Right cardiac atrium (tissue), 5 donors: Measurements from ENCODE around the gene TRABD2B. TPM values are rescaled to one million over a fixed set of nuclear protein-coding genes. Genes with fewer than 3 reads are reported as not detected.
A peak's percentile ranks its signal among the peaks of the same experiment; 100 is the strongest.

Experiments used
- ATAC-seq, 2 donors: fragments of 200-7000 bp; cut with Tn5 transposase; one replicate each; pipeline versions ENCODE4 v1.8.0 to v1.9.1; 2020; ENCODE audit warnings: moderate library complexity in 2 of 2, mild to moderate bottlenecking in 1 of 2
- DNase-seq, 3 donors: peaks; one replicate each; pipeline ENCODE4 v3.0.0-alpha.2; 2020
- H3K27ac ChIP-seq: one replicate; pipeline ENCODE4 v1.5.1; 2013; ENCODE audit warnings: mild to moderate bottlenecking, low read length, control low read depth, moderate library complexity
- H3K27me3 ChIP-seq: one replicate; pipeline ENCODE4 v1.6.1; 2013; ENCODE audit not compliant: control insufficient read depth, insufficient read depth
- H3K4me1 ChIP-seq: one replicate; pipeline ENCODE4 v1.6.1; 2013; ENCODE audit warnings: low read length; ENCODE audit not compliant: control insufficient read depth, insufficient read depth
- H3K4me3 ChIP-seq: one replicate; pipeline ENCODE4 v1.5.1; 2013; ENCODE audit warnings: low read length, control low read depth
- H3K9me3 ChIP-seq: one replicate; pipeline ENCODE4 v1.6.1; 2013; ENCODE audit warnings: low read length; ENCODE audit not compliant: control insufficient read depth
- WGBS: extraction: QIAGEN DNeasy Blood & Tissue Kit; methylation state at CpG from one replicate; pipeline ENCODE4 v1.1.7; 2013; 5-methylcytosine and 5-hydroxymethylcytosine counted together
- intact Hi-C, 4 donors: fragments of 100-400 bp; cut with DNase I; formaldehyde crosslinking; loops; one replicate each; pipeline versions ENCODE4 v1.11.0 to v1.14.0; 2022 to 2023
- long read RNA-seq, 4 donors: library from polyadenylated mRNA; unstranded; transcript quantifications; one replicate each; pipeline ENCODE4 v2.0.0, GENCODE V29; 2020 to 2021
- polyA plus RNA-seq: library from polyadenylated mRNA; stranded (reverse); fragments of 200-250 nt; gene quantifications from one replicate; pipeline ENCODE4 v1.2.3, GENCODE V29; 2013
- total RNA-seq, 4 donors: library from RNA; stranded (reverse); fragmentation: NEBNext Ultra II Directional; extraction: Animal tissue kit (Norgen Biotek cat#: 25700); gene quantifications; one replicate each; pipeline ENCODE4 v1.2.1, GENCODE V29; 2021
- donor health status: healthy with polysubstance abuse.
- donor health status: DM: no; HTN: yes; CAD: no.
- donor health status: DM: no; HTN: no; CAD: no.
- donor health status: DM: no; HTN: yes; CAD: no; lungs with severe emphysema.
- donor health status: DM: yes; HTN: yes; CAD: no.

Gene TRABD2B
- 10 to 100 TPM; 13.4 to 23.7 (median 18.1) TPM for total RNA-seq
- polyA plus RNA-seq: 6.7 TPM
- long read RNA-seq, donor 1, full-length matches to known transcripts: 20 of 60 reads
- long read RNA-seq, donor 1, partial matches to known transcripts: 8 of 60 reads
- long read RNA-seq, donor 1, other reads (novel, unspliced or antisense): 32 of 60 reads
- long read RNA-seq, donor 2, full-length matches to known transcripts: 11 of 33 reads
- long read RNA-seq, donor 2, partial matches to known transcripts: 8 of 33 reads
- long read RNA-seq, donor 2, other reads (novel, unspliced or antisense): 14 of 33 reads
- long read RNA-seq, donor 3, full-length matches to known transcripts: 2 of 26 reads
- long read RNA-seq, donor 3, partial matches to known transcripts: 10 of 26 reads
- long read RNA-seq, donor 3, other reads (novel, unspliced or antisense): 14 of 26 reads
- long read RNA-seq, donor 4, full-length matches to known transcripts: 10 of 41 reads
- long read RNA-seq, donor 4, partial matches to known transcripts: 12 of 41 reads
- long read RNA-seq, donor 4, other reads (novel, unspliced or antisense): 19 of 41 reads

GRCh38 chr1:47997289-47998200, at the start of gene TRABD2B:
TSS of gene TRABD2B (minus strand) at chr1:47997385.
- no peaks in the 10 kb centered on the region for H3K27me3 ChIP-seq
- H3K4me3 ChIP-seq: peak within 1 kb of the TSS; percentile 89
- 4% methylated on average over 80 of the region's 86 CpGs for WGBS
- no peaks in the 10 kb centered on the region for H3K4me1 ChIP-seq
- DNase-seq: peak; percentile 86 to 95 (median 94)
- ATAC-seq: peak; percentile 76 to 86
- no peaks in the 10 kb centered on the region for H3K9me3 ChIP-seq
- intact Hi-C loops: loop anchor here (5.0 to 10.0 kb wide), 4 partner anchors 55 to 243 kb away; no protein-coding TSS in a partner anchor
- H3K27ac ChIP-seq: peak within 1 kb of the TSS; percentile 85

GRCh38 chr1:48044311-48044710, 47.1 kb upstream of the TRABD2B start:
- Histone ChIP-seq H3K9me3 (no peaks in the 10 kb centered on the region), H3K4me3 (no peak overlapping the region), H3K4me1 (peaks cover 15% of the 10 kb centered on the region), H3K27ac (no peak overlapping the region), H3K27me3 (no peaks in the 10 kb centered on the region)
- ATAC-seq: no peak
- no peak for DNase-seq
- 88% methylated on average over 2 of the region's 2 CpGs for WGBS
- intact Hi-C loops: no loop called here

- intact Hi-C loops: no loop called here
- Histone ChIP-seq H3K27me3 (no peaks in the 10 kb centered on the region), H3K27ac (no peak overlapping the region), H3K4me1 (peaks cover 17% of the 10 kb centered on the region), H3K4me3 (no peak overlapping the region), H3K9me3 (no peaks in the 10 kb centered on the region)
- ATAC-seq (no peak), DNase-seq (no peak)
- 32% methylated on average over 2 of the region's 2 CpGs for WGBS
Observed at GRCh38 chr1:48043622-48044021, 46.4 kb upstream of the TRABD2B start.

- Histone ChIP-seq H3K27me3 (no peaks in the 10 kb centered on the region), H3K4me3 (no peak overlapping the region), H3K27ac (no peak overlapping the region), H3K4me1 (peaks cover 16% of the 10 kb centered on the region), H3K9me3 (no peaks in the 10 kb centered on the region)
- 51% methylated on average over 6 of the region's 6 CpGs for WGBS
- intact Hi-C loops: no loop called here
- ATAC-seq (no peak), DNase-seq (no peak)
Observed at GRCh38 chr1:48040154-48040553, 43.0 kb upstream of the TRABD2B start.

GRCh38 chr1:48039088-48040054, 42.2 kb upstream of the TRABD2B start:
- Histone ChIP-seq H3K27ac (no peak overlapping the region), H3K4me3 (no peak overlapping the region), H3K27me3 (no peaks in the 10 kb centered on the region), H3K9me3 (no peaks in the 10 kb centered on the region), H3K4me1 (peaks cover 16% of the 10 kb centered on the region)
- DNase-seq: peak in 2 of 3 donors; percentile 14 to 48
- intact Hi-C loops: no loop called here
- ATAC-seq: peak; percentile 51 to 78
- 33% methylated on average over 12 of the region's 12 CpGs for WGBS

- Histone ChIP-seq H3K9me3 (no peaks in the 10 kb centered on the region), H3K4me3 (no peak overlapping the region), H3K4me1 (peaks cover 10% of the 10 kb centered on the region), H3K27me3 (no peaks in the 10 kb centered on the region), H3K27ac (no peak overlapping the region)
- DNase-seq (no peak), ATAC-seq (no peak)
- 75% methylated on average over 2 of the region's 2 CpGs for WGBS
- intact Hi-C loops: no loop called here
Observed at GRCh38 chr1:48038270-48038767, 41.1 kb upstream of the TRABD2B start.

GRCh38 chr1:48036710-48037355, 39.6 kb upstream of the TRABD2B start:
- Histone ChIP-seq H3K4me3 (no peak overlapping the region), H3K27me3 (no peaks in the 10 kb centered on the region), H3K9me3 (no peaks in the 10 kb centered on the region), H3K4me1 (peaks cover 9% of the 10 kb centered on the region), H3K27ac (no peak overlapping the region)
- ATAC-seq (no peak), DNase-seq (no peak)
- WGBS: 91% methylated on average over 3 of the region's 3 CpGs
- intact Hi-C loops: no loop called here

- intact Hi-C loops: no loop called here
- no peak for DNase-seq
- Histone ChIP-seq H3K27ac (no peak overlapping the region), H3K27me3 (no peaks in the 10 kb centered on the region), H3K4me1 (peaks cover 9% of the 10 kb centered on the region), H3K4me3 (no peak overlapping the region), H3K9me3 (no peaks in the 10 kb centered on the region)
- no peak for ATAC-seq
Observed at GRCh38 chr1:48035371-48036141, 38.4 kb upstream of the TRABD2B start.

- H3K4me1 ChIP-seq: no peaks in the 10 kb centered on the region
- intact Hi-C loops: no loop called here
- 89% methylated on average over 10 of the region's 10 CpGs for WGBS
- H3K27me3 ChIP-seq: no peaks in the 10 kb centered on the region
- DNase-seq (no peak), ATAC-seq (peak in 1 of 2 donors; percentile 22)
- no peaks in the 10 kb centered on the region for H3K9me3 ChIP-seq
- no peak overlapping the region for H3K4me3 ChIP-seq
- no peak overlapping the region for H3K27ac ChIP-seq
Observed at GRCh38 chr1:48033495-48034045, 36.4 kb upstream of the TRABD2B start.
